ENCODE results near the gene PALM. TPM values are rescaled to one million over a fixed set of nuclear protein-coding genes. Genes with fewer than 3 reads are reported as not detected.

Gene PALM, protein sequence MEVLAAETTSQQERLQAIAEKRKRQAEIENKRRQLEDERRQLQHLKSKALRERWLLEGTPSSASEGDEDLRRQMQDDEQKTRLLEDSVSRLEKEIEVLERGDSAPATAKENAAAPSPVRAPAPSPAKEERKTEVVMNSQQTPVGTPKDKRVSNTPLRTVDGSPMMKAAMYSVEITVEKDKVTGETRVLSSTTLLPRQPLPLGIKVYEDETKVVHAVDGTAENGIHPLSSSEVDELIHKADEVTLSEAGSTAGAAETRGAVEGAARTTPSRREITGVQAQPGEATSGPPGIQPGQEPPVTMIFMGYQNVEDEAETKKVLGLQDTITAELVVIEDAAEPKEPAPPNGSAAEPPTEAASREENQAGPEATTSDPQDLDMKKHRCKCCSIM
- 50.1 and 56.9 TPM in 2 replicates for total RNA-seq

DNA sequence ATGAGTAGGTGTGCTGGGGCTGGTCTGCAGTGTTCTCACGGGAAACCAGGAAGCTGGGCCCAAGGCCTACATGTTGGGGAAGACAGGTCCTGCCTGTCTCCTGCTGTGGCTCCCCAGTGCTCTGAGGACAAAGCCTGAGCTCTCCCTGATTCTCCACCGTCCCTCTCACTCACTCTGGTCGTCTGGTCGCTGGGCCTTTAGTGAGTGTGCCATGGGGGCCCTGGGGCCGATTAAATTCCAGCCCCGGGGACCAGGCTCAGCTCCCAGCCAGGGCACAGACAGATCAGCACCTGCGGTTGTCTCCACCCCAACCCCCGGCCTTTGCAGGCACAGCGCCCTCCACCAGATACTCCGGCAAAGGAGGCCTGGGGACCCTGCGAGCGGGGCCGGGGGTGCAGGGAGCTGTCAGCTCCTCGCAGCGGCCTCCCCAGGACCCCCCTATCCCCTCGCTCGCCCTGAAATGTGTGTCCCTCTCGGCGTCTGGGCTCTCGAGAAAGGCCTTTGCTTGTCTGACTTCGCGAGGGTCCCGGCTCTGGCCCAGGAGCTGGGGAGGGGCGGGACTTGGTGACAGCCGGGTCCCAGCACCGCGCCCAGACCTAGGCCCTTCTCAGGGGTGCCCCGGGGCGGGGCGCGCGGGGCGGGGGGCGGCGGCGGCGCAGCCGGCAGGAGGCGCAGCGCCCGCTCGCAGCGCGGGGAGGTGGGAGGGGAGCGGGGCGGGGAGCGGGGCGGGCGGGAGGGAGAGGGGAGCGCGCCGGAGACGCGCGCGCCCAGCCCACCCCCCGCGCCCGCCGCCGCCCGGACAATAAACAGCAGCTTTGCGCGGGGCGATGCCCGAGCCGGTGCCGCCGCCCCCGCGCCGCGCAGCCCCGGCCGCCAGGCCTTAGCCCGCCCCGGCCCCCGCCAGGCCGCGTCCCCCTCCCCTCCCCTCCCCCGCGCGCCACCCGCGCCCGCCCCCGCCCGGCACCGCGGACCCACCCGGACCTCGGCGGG is at the start of gene PALM:
Gene PALM, plus strand, starts transcription at position 782 of the 990 bp plus-strand sequence. CDS start 212 bp downstream, outside the sequence.

DNA sequence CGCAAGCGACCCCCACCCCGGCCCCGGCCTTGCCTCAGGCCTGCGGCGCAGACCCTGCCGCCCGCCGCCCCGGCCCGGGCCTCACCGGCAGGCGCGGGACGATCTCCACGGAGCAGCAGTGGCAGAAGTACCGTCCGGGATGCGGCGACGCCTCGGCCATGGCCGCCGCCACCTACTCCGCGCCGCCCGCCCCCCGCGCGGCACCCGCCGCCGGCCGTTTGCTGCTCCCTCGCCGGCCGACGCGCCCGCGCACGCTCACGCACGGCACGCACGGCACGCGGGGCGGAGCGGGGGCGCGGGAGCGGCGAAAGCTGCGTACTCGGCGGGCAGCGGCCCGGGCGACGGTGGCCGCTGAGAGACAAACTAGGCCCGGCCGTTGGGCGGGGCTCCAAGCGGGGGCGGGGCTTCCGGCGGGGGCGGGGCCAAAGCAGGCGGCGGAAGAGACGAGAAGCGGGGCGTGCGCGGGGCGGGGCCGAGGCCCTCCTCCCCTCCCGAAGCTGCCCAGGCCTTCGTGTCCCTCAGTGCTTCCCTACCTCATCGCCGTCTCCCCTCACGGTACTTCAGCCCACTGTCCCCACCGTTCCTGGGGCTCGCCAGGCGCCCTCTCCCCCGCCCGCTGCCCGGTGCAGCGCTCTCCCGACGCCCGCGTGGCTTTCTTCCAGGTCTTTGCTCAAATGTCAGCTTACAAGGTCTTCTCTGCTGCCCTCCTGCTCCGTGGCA is 45.6 kb upstream of the PALM start, which contains the start of gene RNF126:
Gene RNF126, minus strand, starts transcription at position 253 of the 720 bp plus-strand sequence. Its CDS starts 93 bp downstream, at position 160.

DNA sequence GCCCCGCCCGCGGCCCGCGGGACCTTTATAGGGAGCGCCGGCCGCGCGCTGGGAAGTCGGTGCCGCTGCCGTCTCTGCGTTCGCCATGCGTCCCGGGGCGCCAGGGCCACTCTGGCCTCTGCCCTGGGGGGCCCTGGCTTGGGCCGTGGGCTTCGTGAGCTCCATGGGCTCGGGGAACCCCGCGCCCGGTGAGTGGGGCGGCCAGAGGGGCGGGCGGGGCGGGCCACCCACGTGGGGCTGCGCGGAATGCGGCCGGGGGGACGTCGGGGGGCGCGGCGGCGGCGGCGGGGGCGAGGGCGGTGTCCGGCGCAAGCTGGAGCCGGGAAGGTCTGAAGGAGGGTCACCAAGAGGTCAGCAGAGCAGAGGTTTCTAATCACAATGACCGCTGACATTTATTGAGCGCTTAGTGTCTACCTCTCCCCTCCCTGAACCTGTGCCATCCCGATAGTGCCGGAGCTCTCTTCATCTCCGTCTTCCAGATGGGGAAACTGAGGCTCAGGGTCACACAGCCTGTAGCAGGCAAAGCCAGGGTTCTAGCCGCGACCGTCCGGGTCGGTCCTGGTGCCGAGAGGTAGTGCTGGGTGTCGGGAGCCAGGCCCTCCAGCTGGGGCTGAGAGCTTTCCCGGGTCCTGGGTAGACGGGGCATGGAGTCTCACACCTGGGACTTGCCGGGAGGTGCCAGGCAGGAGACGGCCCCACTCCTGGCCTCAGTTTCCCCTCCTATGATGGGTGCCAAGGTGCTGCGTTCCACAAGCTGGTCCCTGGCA is 32.2 kb upstream of the PALM start, which contains the start of gene FSTL3:
Gene FSTL3, plus strand, starts transcription at position 54 of the 767 bp plus-strand sequence. Its CDS starts 32 bp downstream, at position 86.

DNA sequence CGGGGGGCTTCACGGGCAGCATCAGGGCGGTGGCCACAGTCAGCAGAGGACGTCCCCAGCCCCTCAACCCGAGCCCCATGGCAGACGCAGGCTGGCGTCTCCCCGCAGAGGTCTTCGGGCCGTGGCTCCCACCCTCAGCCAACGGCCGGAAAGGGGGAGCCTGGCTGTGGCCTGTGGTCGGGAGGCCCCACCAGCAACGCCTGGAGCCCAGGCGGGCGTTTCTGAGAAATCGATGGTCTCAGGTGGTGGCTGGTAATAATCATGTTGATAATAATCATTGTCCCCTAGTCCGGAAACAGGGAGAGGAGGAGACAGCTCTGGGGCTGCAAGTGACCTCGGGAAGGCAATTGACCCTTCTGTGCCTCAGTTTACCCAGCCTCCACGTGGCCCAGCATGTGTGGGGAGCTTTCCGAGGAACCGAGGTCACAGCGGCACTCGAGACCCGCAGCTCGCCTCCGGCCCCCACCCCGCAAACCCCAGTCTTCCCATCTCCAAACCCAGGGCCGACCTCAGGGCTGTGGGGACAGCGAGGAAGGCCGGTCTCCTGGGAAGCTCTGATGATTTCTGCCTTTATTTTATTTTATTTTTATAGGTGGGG is 13.3 kb upstream of the PALM start, which contains the start of gene PRSS57:
Gene PRSS57, minus strand, starts transcription at position 101 of the 598 bp plus-strand sequence. Its CDS starts 22 bp downstream, at position 79.

DNA sequence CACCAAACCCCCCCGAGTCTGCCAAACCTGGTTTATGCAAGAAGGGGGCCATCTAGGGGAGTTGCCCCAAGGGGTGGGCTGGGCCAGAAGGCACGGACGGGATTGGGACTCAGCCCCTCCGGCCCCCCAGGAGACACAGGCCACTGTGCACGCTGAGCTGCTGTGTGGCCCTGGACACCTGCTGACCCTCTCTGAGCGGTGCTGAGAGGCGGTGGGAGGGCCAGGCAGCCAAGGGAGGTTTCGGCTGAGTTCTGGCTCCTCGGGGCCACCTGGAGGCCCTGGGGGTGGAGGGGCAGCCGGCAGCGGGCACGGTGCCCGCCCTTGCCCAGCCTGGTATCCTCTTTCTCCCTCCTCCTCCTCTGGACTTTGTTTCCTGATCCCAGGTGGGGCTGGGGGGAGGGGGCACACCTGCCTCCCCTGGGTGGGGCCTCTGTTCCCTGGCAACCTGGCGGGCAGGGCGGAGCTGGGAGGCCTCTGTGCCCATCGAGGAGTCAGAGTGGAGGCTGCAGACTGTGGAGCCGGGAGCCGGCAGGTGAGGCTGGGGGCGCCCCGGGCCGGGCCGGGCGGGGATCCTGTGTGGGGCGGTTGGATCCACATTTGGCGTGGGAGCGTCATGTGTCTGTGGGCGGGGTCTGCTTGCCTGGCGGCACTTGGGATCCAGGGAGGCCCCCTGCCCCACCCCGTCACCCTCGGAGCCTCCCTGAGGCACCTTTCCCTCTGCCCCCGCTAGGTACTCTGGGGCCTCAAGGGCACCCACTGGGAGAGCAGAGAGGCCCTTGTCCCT is 42.1 kb downstream of the PALM start, which contains the start of gene MISP:
Gene MISP, plus strand, starts transcription at position 473 of the 784 bp plus-strand sequence. CDS start 5,835 bp downstream, outside the sequence.

DNA sequence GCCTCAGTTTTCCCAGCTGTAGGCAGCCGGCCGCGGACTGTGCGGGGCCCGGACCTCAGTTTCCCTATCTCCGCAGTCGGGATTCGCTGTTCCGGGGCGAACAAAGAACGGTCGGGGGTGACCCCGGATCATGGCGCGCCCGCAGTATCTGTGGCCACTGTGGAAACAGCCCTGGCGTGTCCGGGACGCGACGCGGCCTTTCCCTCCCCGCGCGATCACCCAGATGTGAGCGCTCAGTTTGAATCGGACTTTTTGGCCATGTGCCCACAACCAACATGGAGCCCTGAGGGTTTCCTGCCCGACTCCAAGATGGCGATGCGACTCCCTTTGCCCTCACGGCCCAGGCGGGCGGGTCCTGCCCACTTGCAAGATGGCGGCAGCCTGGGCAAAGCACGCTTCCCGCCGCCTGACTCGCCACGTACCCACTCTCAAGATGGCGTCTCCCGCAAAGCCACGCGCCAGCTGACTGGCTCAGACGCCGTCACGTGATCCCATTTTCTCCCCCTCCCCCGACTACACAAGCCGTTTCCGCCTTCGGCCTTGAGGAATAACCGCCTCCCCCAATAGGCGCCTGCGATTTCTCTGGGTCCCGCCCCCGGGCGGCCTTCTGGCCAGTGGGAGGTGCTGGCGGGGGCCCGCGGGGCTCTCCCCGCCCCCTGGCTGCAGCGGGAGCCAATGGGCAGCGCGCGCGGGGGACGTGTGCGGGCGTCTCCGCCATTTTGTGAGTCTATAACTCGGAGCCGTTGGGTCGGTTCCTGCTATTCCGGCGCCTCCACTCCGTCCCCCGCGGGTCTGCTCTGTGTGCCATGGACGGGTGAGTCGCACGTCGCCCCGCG is 88.2 kb downstream of the PALM start, which contains the start of gene PTBP1:
Gene PTBP1, plus strand, starts transcription at position 761 of the 836 bp plus-strand sequence. Its CDS starts 46 bp downstream, at position 807.

Other genes starting within 250 kb of the PALM start
- 0.32 and 0.54 TPM in 2 replicates for gene SHC2, start 247.9 kb upstream of the PALM start, total RNA-seq
- gene MADCAM1, start 212.4 kb upstream of the PALM start, total RNA-seq = not detected in 2 replicates
- 28.5 and 35.2 TPM in 2 replicates for gene TPGS1, start 201.4 kb upstream of the PALM start, total RNA-seq
- gene CDC34, start 177.2 kb upstream of the PALM start, total RNA-seq = 65.9 and 77.4 TPM in 2 replicates
- not detected in 2 replicates for gene GZMM, start 164.9 kb upstream of the PALM start, total RNA-seq
- 919 and 936 TPM in 2 replicates for gene BSG, start 136.3 kb upstream of the PALM start, total RNA-seq
- gene HCN2, start 119.1 kb upstream of the PALM start, total RNA-seq = 4.2 and 5.6 TPM in 2 replicates
- 14.3 and 21.5 TPM in 2 replicates for gene POLRMT, start 75.4 kb upstream of the PALM start, total RNA-seq
- gene FGF22, start 69.1 kb upstream of the PALM start, total RNA-seq = not detected in 2 replicates
- 63.5 and 64.1 TPM in 2 replicates for gene RNF126, start 45.7 kb upstream of the PALM start, total RNA-seq
- 59.1 and 82.9 TPM in 2 replicates for gene FSTL3, start 32.5 kb upstream of the PALM start, total RNA-seq
- gene PRSS57, start 13.5 kb upstream of the PALM start, total RNA-seq = not detected in 2 replicates
- gene MISP, start 42.2 kb downstream of the PALM start, total RNA-seq = not detected in 2 replicates
- 190 and 240 TPM in 2 replicates for gene PTBP1, start 88.5 kb downstream of the PALM start, total RNA-seq
- gene PLPPR3, start 113.0 kb downstream of the PALM start, total RNA-seq = 0.36 and 2.1 TPM in 2 replicates
- not detected in 2 replicates for gene AZU1, start 118.9 kb downstream of the PALM start, total RNA-seq
- 0.16 TPM in 1 of 2 replicates, not detected in the other for gene PRTN3, start 132.1 kb downstream of the PALM start, total RNA-seq
- 2.4 and 6.9 TPM in 2 replicates for gene ELANE, start 143.4 kb downstream of the PALM start, total RNA-seq
- 70.6 and 164 TPM in 2 replicates for gene CFD, start 150.7 kb downstream of the PALM start, total RNA-seq
- 25.8 and 35.2 TPM in 2 replicates for gene MED16, start 184.3 kb downstream of the PALM start, total RNA-seq
- gene RNU6-9, start 184.5 kb downstream of the PALM start, total RNA-seq = not detected in 2 replicates
- 61.7 and 64.3 TPM in 2 replicates for gene R3HDM4, start 204.3 kb downstream of the PALM start, total RNA-seq
- gene KISS1R, start 208.4 kb downstream of the PALM start, total RNA-seq = not detected in 2 replicates
- 7.9 and 10.5 TPM in 2 replicates for gene ARID3A, start 217.1 kb downstream of the PALM start, total RNA-seq